ENCODE data around the gene REXO1.

Gene REXO1

DNA sequence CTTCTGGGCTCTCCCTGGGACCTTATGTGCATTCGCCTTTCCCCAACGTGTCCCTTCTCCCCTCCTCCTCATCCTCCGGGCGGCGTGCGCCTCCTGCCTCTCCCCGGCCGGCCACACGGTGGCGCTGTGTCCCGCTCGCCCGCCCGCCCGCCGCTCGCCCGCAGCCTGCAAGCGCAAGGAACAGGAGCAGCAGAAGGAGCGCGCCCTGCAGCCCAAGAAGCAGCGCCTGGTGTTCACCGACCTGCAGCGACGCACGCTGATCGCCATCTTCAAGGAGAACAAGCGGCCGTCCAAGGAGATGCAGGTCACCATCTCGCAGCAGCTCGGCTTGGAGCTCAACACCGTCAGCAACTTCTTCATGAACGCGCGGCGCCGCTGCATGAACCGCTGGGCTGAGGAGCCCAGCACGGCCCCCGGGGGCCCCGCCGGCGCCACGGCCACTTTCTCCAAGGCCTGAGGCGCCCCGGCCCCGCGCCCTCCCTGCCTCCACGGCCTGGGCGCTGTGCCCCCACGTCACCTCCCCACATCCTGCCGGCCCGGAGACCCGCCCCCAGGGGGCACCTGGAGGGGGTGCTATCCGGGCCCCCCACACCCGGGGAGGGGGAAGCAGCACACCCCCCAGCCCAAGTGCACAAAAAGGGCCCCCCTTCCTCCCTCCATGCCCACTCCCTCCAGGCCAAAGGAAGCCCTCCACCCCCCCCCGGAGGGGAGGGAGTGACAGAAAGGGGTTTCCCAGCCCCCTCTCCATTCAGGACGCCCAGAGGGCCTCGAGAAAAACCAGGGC lies 73.1 kb downstream of the REXO1 start:
- Histone ChIP-seq H3K27me3 (ENCODE audit: control insufficient read depth, insufficient read depth, low read length) (peaks cover 43% of the 10 kb centered on the region), H3K9ac (ENCODE audit: low read length) (no peak overlapping the region), H3K4me1 (ENCODE audit: control insufficient read depth, insufficient read depth, low read length) (peaks cover 11% of the 10 kb centered on the region), H3K9me3 (ENCODE audit: control insufficient read depth, low read length) (no peaks in the 10 kb centered on the region), H3K4me3 (ENCODE audit: low read length) (no peak overlapping the region), H3K36me3 (ENCODE audit: control insufficient read depth, insufficient read depth, low read length) (no peaks in the 10 kb centered on the region)

DNA sequence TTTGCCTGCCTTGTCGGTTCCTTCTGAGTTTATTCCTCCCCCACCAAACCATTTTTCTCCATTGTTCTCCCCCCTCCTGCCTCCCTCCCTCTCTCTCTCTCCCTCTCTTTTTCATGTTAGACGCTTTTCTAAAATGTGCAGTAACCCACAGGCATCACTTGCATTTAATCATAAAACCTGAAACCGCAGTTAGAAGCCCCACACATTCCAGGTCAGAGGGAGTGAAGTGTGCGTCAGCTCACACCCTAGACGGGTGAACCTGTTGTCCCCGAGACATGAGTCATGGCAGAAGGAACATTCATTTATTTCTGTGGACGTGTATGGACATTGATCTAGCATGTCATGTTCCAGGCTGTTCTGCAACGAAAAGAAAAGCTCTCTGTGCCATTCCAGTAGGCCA lies 75.1 kb downstream of the REXO1 start:
- Histone ChIP-seq H3K9ac (ENCODE audit: low read length) (no peak overlapping the region), H3K27me3 (ENCODE audit: control insufficient read depth, insufficient read depth, low read length) (peaks cover 32% of the 10 kb centered on the region), H3K36me3 (ENCODE audit: control insufficient read depth, insufficient read depth, low read length) (no peaks in the 10 kb centered on the region), H3K9me3 (ENCODE audit: control insufficient read depth, low read length) (no peaks in the 10 kb centered on the region), H3K4me3 (ENCODE audit: low read length) (no peak overlapping the region), H3K4me1 (ENCODE audit: control insufficient read depth, insufficient read depth, low read length) (peaks cover 3% of the 10 kb centered on the region)

DNA sequence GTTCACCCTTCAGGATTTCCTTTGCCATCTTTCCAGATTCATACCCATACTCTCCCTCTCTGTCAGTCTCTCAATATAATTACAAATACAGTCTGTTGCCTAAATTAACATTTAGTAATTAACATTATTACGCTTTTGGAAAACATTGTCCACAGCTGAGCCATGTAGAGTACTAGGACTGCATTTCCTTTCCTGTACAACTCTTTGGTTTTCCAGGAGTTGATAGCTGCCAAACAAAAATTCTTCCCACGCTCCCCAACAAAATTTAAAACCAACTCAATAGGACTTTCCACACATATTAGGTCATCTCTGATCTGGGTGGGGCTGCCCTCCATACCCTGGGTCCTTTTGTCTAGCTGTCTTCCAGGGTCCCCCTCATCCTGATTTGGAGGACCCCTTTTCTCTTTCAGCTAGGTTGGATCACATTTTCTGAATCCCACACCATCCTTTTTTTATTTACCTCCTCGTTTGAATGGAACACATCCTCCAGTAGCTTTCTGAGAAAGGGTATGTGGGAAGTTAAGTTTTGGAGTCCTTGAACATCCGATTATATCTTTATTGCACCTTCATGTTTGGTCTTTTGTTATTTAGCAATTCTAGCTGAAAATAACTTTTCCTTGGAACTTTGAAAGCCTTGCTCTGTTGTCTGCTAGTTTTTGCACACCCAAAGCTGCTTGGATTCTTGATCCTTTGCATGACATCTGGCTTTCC lies 77.3 kb downstream of the REXO1 start:
- Histone ChIP-seq H3K4me1 (ENCODE audit: control insufficient read depth, insufficient read depth, low read length) (peaks cover 13% of the 10 kb centered on the region), H3K4me3 (ENCODE audit: low read length) (no peak overlapping the region), H3K9me3 (ENCODE audit: control insufficient read depth, low read length) (no peaks in the 10 kb centered on the region), H3K36me3 (ENCODE audit: control insufficient read depth, insufficient read depth, low read length) (no peaks in the 10 kb centered on the region), H3K27me3 (ENCODE audit: control insufficient read depth, insufficient read depth, low read length) (peaks cover 40% of the 10 kb centered on the region), H3K9ac (ENCODE audit: low read length) (no peak overlapping the region)

DNA sequence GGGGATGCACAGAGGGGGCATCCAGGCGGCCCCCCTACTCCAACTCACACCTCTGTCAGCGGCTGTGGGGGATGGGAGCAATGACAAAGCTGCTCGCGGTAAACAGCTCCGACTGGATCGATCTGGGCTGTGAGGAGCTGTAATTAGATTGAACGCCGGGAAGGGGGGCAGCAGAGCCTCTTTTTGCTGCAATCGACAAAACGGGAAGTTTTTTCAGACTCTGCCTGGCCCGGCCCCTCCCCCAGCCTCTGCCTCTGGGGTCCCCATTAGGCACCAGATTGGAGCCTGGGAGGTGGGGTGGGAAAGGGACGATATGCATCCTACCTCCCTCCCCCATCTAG lies 78.7 kb downstream of the REXO1 start:
- H3K9me3 ChIP-seq (ENCODE audit: control insufficient read depth, low read length): no peaks in the 10 kb centered on the region
- peaks cover 46% of the 10 kb centered on the region for H3K27me3 ChIP-seq (ENCODE audit: control insufficient read depth, insufficient read depth, low read length)
- peaks cover 13% of the 10 kb centered on the region for H3K4me1 ChIP-seq (ENCODE audit: control insufficient read depth, insufficient read depth, low read length)
- H3K36me3 ChIP-seq (ENCODE audit: control insufficient read depth, insufficient read depth, low read length): no peaks in the 10 kb centered on the region
- H3K9ac ChIP-seq (ENCODE audit: low read length): no peak overlapping the region
- no peak overlapping the region for H3K4me3 ChIP-seq (ENCODE audit: low read length)

DNA sequence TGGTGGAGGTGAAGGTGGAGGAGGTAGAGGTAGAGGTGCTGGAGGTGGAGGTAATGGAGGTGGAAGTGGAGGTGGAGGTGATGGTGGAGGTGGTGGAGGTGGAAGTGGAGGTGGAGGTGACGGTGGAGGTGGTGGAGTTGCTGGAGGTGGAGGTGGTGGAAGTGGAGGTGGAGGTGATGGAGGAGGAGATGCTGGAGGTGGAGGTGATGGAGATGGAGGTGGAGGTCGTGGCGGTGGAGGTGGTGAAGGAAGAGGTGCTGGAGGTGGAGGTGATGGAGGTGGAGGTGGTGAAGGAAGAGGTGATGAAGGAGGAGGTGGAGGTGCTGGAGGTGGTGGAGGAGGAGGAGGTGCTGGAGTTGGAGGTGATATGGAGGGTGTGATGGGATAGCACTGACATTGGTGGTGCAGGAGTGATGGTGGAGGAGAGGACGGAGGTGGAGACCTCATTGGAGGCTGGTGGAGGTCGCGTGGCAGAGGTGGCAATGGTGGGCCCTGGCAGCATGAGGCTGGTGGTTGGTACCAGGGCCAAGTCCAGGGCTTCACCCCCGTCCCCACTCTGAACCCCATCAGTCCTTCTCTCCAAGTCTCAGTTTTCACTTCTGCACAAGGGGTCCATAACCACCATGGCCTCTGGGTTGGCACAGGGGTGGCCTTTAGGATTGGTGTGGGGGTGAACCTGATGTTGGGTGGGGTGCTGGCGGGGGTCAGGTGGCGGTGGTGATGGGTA lies 79.2 kb downstream of the REXO1 start:
- Histone ChIP-seq H3K4me3 (ENCODE audit: low read length) (no peak overlapping the region), H3K27me3 (ENCODE audit: control insufficient read depth, insufficient read depth, low read length) (peaks cover 40% of the 10 kb centered on the region), H3K9me3 (ENCODE audit: control insufficient read depth, low read length) (no peaks in the 10 kb centered on the region), H3K4me1 (ENCODE audit: control insufficient read depth, insufficient read depth, low read length) (peaks cover 13% of the 10 kb centered on the region), H3K9ac (ENCODE audit: low read length) (no peak overlapping the region), H3K36me3 (ENCODE audit: control insufficient read depth, insufficient read depth, low read length) (no peaks in the 10 kb centered on the region)

DNA sequence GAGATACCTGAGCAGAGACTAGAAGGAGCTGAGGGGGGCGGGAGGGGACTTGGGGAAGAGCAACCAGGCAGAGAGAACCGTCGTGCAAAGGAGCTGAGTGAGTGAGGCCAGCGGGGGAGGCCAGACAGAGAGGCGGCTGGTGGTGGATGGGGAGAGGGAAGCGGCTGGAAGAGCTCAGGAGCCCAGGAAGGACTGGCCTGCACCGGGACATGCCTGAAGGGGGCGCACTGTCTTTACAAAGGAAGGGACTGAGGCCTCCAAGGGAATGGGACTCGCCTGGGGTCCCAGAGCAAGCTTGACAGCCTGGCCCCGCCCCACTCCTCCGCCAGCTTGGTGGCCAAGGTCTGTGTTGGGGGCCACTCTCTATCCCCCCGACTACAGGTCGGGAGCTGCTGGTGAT lies 80.0 kb downstream of the REXO1 start:
- peaks cover 32% of the 10 kb centered on the region for H3K27me3 ChIP-seq (ENCODE audit: control insufficient read depth, insufficient read depth, low read length)
- H3K4me3 ChIP-seq (ENCODE audit: low read length): no peak overlapping the region
- peaks cover 13% of the 10 kb centered on the region for H3K4me1 ChIP-seq (ENCODE audit: control insufficient read depth, insufficient read depth, low read length)
- H3K36me3 ChIP-seq (ENCODE audit: control insufficient read depth, insufficient read depth, low read length): no peaks in the 10 kb centered on the region
- no peak overlapping the region for H3K9ac ChIP-seq (ENCODE audit: low read length)
- H3K9me3 ChIP-seq (ENCODE audit: control insufficient read depth, low read length): no peaks in the 10 kb centered on the region

DNA sequence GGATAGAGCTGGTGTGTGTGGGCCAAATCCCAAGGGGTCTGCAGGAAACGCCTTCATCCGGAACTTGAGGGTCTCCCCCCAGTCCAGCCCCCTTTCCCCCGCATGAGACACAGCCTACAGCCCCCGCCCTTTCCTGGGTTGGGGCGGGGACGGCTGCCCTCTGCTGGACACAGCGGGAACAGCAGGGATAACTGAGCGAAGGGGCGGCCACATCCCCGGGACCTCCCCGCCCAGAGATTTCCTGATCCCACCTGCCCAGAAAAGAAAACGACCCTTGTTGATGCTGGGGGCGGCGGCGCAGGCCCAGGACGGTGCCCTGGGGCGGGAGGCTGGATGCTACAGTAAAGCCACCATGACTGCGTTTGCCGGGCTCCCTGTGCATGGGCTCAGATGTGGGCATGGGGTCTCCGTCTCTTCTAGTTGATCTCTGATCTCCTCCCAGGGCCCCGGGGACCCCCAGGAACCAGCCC lies 80.8 kb downstream of the REXO1 start:
- no peak overlapping the region for H3K4me3 ChIP-seq (ENCODE audit: low read length)
- no peak overlapping the region for H3K9ac ChIP-seq (ENCODE audit: low read length)
- peaks cover 9% of the 10 kb centered on the region for H3K4me1 ChIP-seq (ENCODE audit: control insufficient read depth, insufficient read depth, low read length)
- H3K36me3 ChIP-seq (ENCODE audit: control insufficient read depth, insufficient read depth, low read length): no peaks in the 10 kb centered on the region
- H3K27me3 ChIP-seq (ENCODE audit: control insufficient read depth, insufficient read depth, low read length): peaks cover 32% of the 10 kb centered on the region
- H3K9me3 ChIP-seq (ENCODE audit: control insufficient read depth, low read length): no peaks in the 10 kb centered on the region

DNA sequence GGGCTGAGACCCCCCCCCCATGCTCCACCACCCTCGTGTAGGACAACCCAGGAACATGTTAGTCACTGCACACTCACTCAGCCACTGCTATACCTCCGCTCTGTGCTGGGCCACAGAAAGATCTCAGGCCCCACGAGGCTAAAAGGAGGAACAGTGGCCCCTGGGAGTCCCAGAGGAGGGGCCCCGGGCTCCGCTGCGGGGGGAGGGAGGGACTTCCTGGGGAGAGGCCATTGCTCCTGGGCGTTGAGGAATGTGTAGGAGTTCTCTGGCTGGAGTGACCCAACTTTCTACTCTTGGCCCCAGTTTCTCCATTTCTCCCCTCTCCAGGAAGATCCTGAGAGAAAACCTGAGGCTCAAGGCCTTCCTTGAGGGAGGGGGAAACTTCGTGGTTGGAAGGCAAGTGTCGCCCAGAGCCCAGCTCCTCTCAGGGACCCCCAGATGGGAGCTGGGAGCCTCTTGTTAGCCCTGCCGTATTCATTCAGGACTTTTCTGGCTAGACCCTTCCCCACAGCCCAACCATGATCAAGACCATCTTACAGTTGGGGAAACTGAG lies 81.4 kb downstream of the REXO1 start:
- Histone ChIP-seq H3K36me3 (ENCODE audit: control insufficient read depth, insufficient read depth, low read length) (no peaks in the 10 kb centered on the region), H3K4me3 (ENCODE audit: low read length) (no peak overlapping the region), H3K9me3 (ENCODE audit: control insufficient read depth, low read length) (no peaks in the 10 kb centered on the region), H3K9ac (ENCODE audit: low read length) (no peak overlapping the region), H3K27me3 (ENCODE audit: control insufficient read depth, insufficient read depth, low read length) (peaks cover 32% of the 10 kb centered on the region), H3K4me1 (ENCODE audit: control insufficient read depth, insufficient read depth, low read length) (peaks cover 9% of the 10 kb centered on the region)

DNA sequence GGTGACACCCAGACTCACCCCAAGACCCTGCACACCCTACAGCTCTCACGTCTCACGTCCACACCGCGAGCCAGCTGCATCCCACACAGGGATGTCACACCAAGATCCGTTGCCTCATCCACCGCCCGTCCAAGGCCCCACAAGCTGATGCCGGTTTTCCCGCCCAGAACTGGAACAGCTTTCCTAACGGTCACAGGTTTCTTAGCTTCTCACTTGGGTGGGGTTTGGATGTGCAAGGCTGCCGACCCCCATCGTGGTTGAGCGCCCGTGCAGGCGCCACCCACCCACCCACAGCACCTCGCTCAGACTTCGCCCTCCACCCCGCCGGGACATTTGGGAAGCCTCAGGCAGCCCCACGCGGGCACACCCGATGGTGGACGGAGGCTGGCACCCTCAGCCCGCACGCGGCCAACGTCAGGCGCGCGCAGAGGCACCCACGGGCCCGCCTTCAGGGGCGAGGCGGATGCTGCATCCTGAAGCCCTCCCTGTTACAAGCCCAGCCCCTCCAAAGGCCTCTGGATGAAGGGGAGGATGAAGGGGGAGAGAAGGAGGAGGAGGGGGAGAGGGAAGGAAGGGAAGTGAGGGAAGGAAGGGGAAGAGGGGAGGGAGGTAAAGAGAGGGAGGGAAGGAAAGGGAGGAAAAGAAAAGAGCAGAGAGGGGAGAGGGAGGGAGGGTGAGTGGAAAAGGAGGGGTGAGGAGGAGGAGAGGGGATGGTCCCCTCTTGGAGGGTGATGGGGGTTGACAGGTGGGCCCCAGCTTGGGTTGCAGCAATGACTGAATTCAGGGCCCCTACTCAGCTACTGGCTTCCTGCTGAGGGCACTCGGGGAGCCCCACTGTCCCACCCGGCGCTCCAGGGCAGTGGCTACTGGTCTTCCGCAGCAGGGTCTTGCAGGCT lies 82.1 kb downstream of the REXO1 start:
- Histone ChIP-seq H3K27me3 (ENCODE audit: control insufficient read depth, insufficient read depth, low read length) (peaks cover 38% of the 10 kb centered on the region), H3K36me3 (ENCODE audit: control insufficient read depth, insufficient read depth, low read length) (no peaks in the 10 kb centered on the region), H3K4me1 (ENCODE audit: control insufficient read depth, insufficient read depth, low read length) (peaks cover 9% of the 10 kb centered on the region), H3K4me3 (ENCODE audit: low read length) (no peak overlapping the region), H3K9me3 (ENCODE audit: control insufficient read depth, low read length) (no peaks in the 10 kb centered on the region), H3K9ac (ENCODE audit: low read length) (no peak overlapping the region)

Data from mucosa of stomach (tissue), 1 donor.